H9 (cell line): ENCODE data around the gene SSTR5. TPM values are rescaled to one million over a fixed set of nuclear protein-coding genes. Genes with fewer than 3 reads are reported as not detected.

Source experiments
- DNase-seq: peaks from one replicate; pipeline ENCODE4 v3.0.0-alpha.2; 2017
- H2AFZ ChIP-seq: one replicate; pipeline ENCODE4 v1.6.1; 2013; ENCODE audit warnings: mild to moderate bottlenecking, low read length, control low read depth, moderate library complexity
- H2AK5ac ChIP-seq: 2 replicates; pipeline ENCODE4 v1.6.1; 2013; ENCODE audit warnings: low read length, control low read depth, mixed read lengths; ENCODE audit not compliant: insufficient read length
- H2BK120ac ChIP-seq: one replicate; pipeline ENCODE4 v1.6.1; 2013; ENCODE audit warnings: low read depth, mild to moderate bottlenecking, low read length, control low read depth, inconsistent platforms; ENCODE audit not compliant: poor library complexity, severe bottlenecking
- H2BK12ac ChIP-seq: 2 replicates; pipeline ENCODE4 v1.6.1; 2013; ENCODE audit warnings: low read length, control low read depth, mixed read lengths, low read depth; ENCODE audit not compliant: insufficient read length
- H2BK15ac ChIP-seq: 2 replicates; pipeline ENCODE4 v1.6.1; 2013; ENCODE audit warnings: low read depth, low read length, control low read depth
- H2BK20ac ChIP-seq: one replicate; pipeline ENCODE4 v1.6.1; 2013; ENCODE audit warnings: low read depth, mild to moderate bottlenecking, low read length, control low read depth, inconsistent platforms; ENCODE audit not compliant: poor library complexity, severe bottlenecking
- H2BK5ac ChIP-seq: 2 replicates; pipeline ENCODE4 v1.6.1; 2013; ENCODE audit warnings: low read length, control low read depth, mixed read lengths; ENCODE audit not compliant: insufficient read length
- H3K14ac ChIP-seq: 2 replicates; pipeline ENCODE4 v1.6.1; 2013; ENCODE audit warnings: low read length, control low read depth; ENCODE audit not compliant: insufficient read depth
- H3K18ac ChIP-seq: 2 replicates; pipeline ENCODE4 v1.6.1; 2013; ENCODE audit warnings: low read depth, mild to moderate bottlenecking, mixed read lengths, low read length, control low read depth; ENCODE audit not compliant: insufficient read length
- H3K23ac ChIP-seq: 2 replicates; pipeline ENCODE4 v1.6.1; 2013; ENCODE audit warnings: low read length, control low read depth, mixed read lengths, low read depth; ENCODE audit not compliant: insufficient read length
- H3K23me2 ChIP-seq: 2 replicates; pipeline ENCODE4 v1.6.1; 2013; ENCODE audit warnings: low read depth, mild to moderate bottlenecking, mixed read lengths, low read length, control low read depth; ENCODE audit not compliant: insufficient read length, poor library complexity, severe bottlenecking
- H3K27ac ChIP-seq: 2 replicates; pipeline ENCODE4 v1.5.1; 2013; ENCODE audit warnings: low read length, control low read depth, mixed read lengths, low read depth; ENCODE audit not compliant: insufficient read length
- H3K27me3 ChIP-seq: 2 replicates; pipeline ENCODE4 v1.6.1; 2013; ENCODE audit warnings: low read length, control low read depth, inconsistent platforms; ENCODE audit not compliant: insufficient read depth
- H3K4ac ChIP-seq: 2 replicates; pipeline ENCODE4 v1.6.1; 2013; ENCODE audit warnings: low read depth, mild to moderate bottlenecking, control low read depth, inconsistent platforms, low read length, moderate library complexity
- H3K4me1 ChIP-seq: 2 replicates; pipeline ENCODE4 v1.6.1; 2013; ENCODE audit warnings: low read length, control low read depth, inconsistent platforms; ENCODE audit not compliant: insufficient read depth
- H3K4me2 ChIP-seq: 2 replicates; pipeline ENCODE4 v1.6.1; 2013; ENCODE audit warnings: low read length, control low read depth, mixed read lengths; ENCODE audit not compliant: insufficient read length, insufficient read depth
- H3K56ac ChIP-seq: 2 replicates; pipeline ENCODE4 v1.6.1; 2013; ENCODE audit warnings: low read depth, mild to moderate bottlenecking, mixed read lengths, low read length, control low read depth; ENCODE audit not compliant: insufficient read length
- H3K79me1 ChIP-seq: 2 replicates; pipeline ENCODE4 v1.6.1; 2013; ENCODE audit warnings: low read depth, mild to moderate bottlenecking, moderate library complexity, low read length, control low read depth, inconsistent platforms; ENCODE audit not compliant: insufficient read depth, poor library complexity, severe bottlenecking
- H3K79me2 ChIP-seq: 2 replicates; pipeline ENCODE4 v1.6.1; 2013; ENCODE audit warnings: low read length, control low read depth, inconsistent platforms; ENCODE audit not compliant: insufficient read depth
- H3K9ac ChIP-seq: 2 replicates; pipeline ENCODE4 v1.6.1; 2013; ENCODE audit warnings: low read length, control low read depth, mixed read lengths; ENCODE audit not compliant: insufficient read length; ENCODE audit errors: extremely low read depth
- H3K9me3 ChIP-seq: one replicate; pipeline ENCODE4 v1.6.1; 2013; ENCODE audit warnings: low read depth, low read length, inconsistent platforms; ENCODE audit not compliant: control insufficient read depth
- H3T11ph ChIP-seq: one replicate; pipeline ENCODE4 v1.6.1; 2013; ENCODE audit warnings: mild to moderate bottlenecking, low read length, control low read depth, inconsistent platforms
- H4K20me1 ChIP-seq: one replicate; pipeline ENCODE4 v1.6.1; 2013; ENCODE audit not compliant: control insufficient read depth, insufficient read length, insufficient read depth
- H4K5ac ChIP-seq: 2 replicates; pipeline ENCODE4 v1.6.1; 2013; ENCODE audit warnings: low read depth, mild to moderate bottlenecking, mixed read lengths, low read length, control low read depth; ENCODE audit not compliant: insufficient read length
- H4K8ac ChIP-seq: replicated peaks from 2 replicates; pipeline ENCODE4 v1.6.1; 2013; ENCODE audit warnings: low read length, control low read depth, mixed read lengths, low read depth; ENCODE audit not compliant: insufficient read length
- H4K91ac ChIP-seq: 2 replicates; pipeline ENCODE4 v1.6.1; 2013; ENCODE audit warnings: low read depth, mild to moderate bottlenecking, moderate library complexity, mixed read lengths, low read length, control low read depth; ENCODE audit not compliant: insufficient read length
- H3K27ac Mint-ChIP-seq, 3 experiments: 2 replicates in 2 of 3; 3 replicates in 1 of 3; pipeline ENCODE4 v1.8.0; 2020 to 2021; ENCODE audit warnings: mixed read lengths in 3 of 3, mild to moderate bottlenecking in 1 of 3, moderate library complexity in 1 of 3
- H3K27me3 Mint-ChIP-seq: 2 replicates; pipeline ENCODE4 v1.8.0; 2021; ENCODE audit warnings: low read depth, mild to moderate bottlenecking, moderate library complexity, mixed read lengths
- H3K36me3 Mint-ChIP-seq, 3 experiments: 2 replicates in 2 of 3; 3 replicates in 1 of 3; pipeline ENCODE4 v1.8.0; 2020 to 2021; ENCODE audit warnings: low read depth in 3 of 3, mixed read lengths in 3 of 3; ENCODE audit not compliant: insufficient read depth in 1 of 3
- H3K4me1 Mint-ChIP-seq, 2 experiments: 2 replicates each; pipeline ENCODE4 v1.8.0; 2020; ENCODE audit warnings: mixed read lengths in 2 of 2
- H3K4me3 Mint-ChIP-seq, 2 experiments: 2 replicates in 1 of 2; 3 replicates in 1 of 2; pipeline ENCODE4 v1.8.0; 2020 to 2021; ENCODE audit warnings: mild to moderate bottlenecking in 2 of 2, mixed read lengths in 2 of 2, moderate library complexity in 1 of 2
- H3K9me3 Mint-ChIP-seq, 2 experiments: 2 replicates in 1 of 2; 3 replicates in 1 of 2; pipeline ENCODE4 v1.8.0; 2020; ENCODE audit warnings: mild to moderate bottlenecking in 2 of 2, mixed read lengths in 2 of 2, moderate library complexity in 1 of 2
- CTCF ChIP-seq: fragments of 200-600 bp; sonication (generic); conservative IDR thresholded peaks from 3 replicates; pipeline ENCODE4 v1.8.0; 2021; ENCODE audit warnings: antibody characterized with exemption, mild to moderate bottlenecking
- WGBS: extraction: QIAGEN DNeasy Blood & Tissue Kit; methylation state at CpG from one replicate; pipeline ENCODE4 v1.1.7; 2013; ENCODE audit warnings: missing lambda C conversion rate, low lambda C conversion rate, mixed read lengths; ENCODE audit not compliant: insufficient read length; ENCODE audit errors: extremely low coverage; 5-methylcytosine and 5-hydroxymethylcytosine counted together
- total RNA-seq: library from RNA; stranded (reverse); gene quantifications from 2 replicates; pipeline ENCODE4 v1.2.1, GENCODE V29; 2021

SSTR5 gene
- total RNA-seq, 1 experiment from 2014 or later, result 0.22 TPM

- no peaks in the 10 kb centered on the region for H3K36me3 Mint-ChIP-seq
- H4K91ac ChIP-seq, result no peak overlapping the region
Measured at GRCh38 chr16:1102921-1103635, 30.5 kb downstream of the SSTR5 start.

More at GRCh38 chr16:1102921-1103635, 30.5 kb downstream of the SSTR5 start:
- DNase-seq, result peak; percentile 69
- no peak overlapping the region for H3K27ac ChIP-seq
- no peak overlapping the region for H3K27ac Mint-ChIP-seq
- H3K4me2 ChIP-seq, result peak overlapping the region; percentile 50
- H3K79me2 ChIP-seq, result no peaks in the 10 kb centered on the region
- H3K4me1 ChIP-seq, result no peaks in the 10 kb centered on the region
- H2AK5ac ChIP-seq, result no peak overlapping the region
- H3K4me3 Mint-ChIP-seq, result peak overlapping the region; percentile 45 to 57; a peak in 3 of 5 replicates
- H2BK15ac ChIP-seq, result no peak overlapping the region
- no peak overlapping the region for H3T11ph ChIP-seq
- peaks cover 10% of the 10 kb centered on the region for H3K27me3 Mint-ChIP-seq
- no peak overlapping the region for H3K56ac ChIP-seq
- no peak overlapping the region for H3K9ac ChIP-seq
- no peak overlapping the region for H2BK20ac ChIP-seq
- no peak overlapping the region for H3K18ac ChIP-seq
- no peak overlapping the region for H2BK120ac ChIP-seq
- H3K9me3 ChIP-seq, result no peaks in the 10 kb centered on the region
- no peaks in the 10 kb centered on the region for H3K27me3 ChIP-seq
- H3K23ac ChIP-seq, result no peak overlapping the region
- H2BK5ac ChIP-seq, result no peak overlapping the region
- H4K5ac ChIP-seq, result no peak overlapping the region
- H3K23me2 ChIP-seq, result peaks cover 4% of the 10 kb centered on the region
- no peaks in the 10 kb centered on the region for H4K20me1 ChIP-seq
- peaks cover 0 to 10% of the 10 kb centered on the region in 2 experiments; a peak in 2 of 4 replicates for H3K4me1 Mint-ChIP-seq
- no peak overlapping the region for H4K8ac ChIP-seq
- no peaks in the 10 kb centered on the region; a peak in 1 of 5 replicates for H3K9me3 Mint-ChIP-seq
- 0 out of 2 replicates have a peak overlapping the region, but pooled peaks have one; percentile 54 for H3K14ac ChIP-seq
- peak; percentile 73 for TF ChIP-seq CTCF
- no peak overlapping the region for H2BK12ac ChIP-seq
- H3K79me1 ChIP-seq, result no peaks in the 10 kb centered on the region
- H2AFZ ChIP-seq, result no peak overlapping the region
- no peak overlapping the region for H3K4ac ChIP-seq
- WGBS, result no CpG with 5 or more reads among the region's 61 CpGs
